H7 (cell line): ENCODE measurements around the gene BIRC7. TPM values are rescaled to one million over a fixed set of nuclear protein-coding genes. Genes with fewer than 3 reads are reported as not detected.

Source experiments
- DNase-seq: peaks from one replicate; pipeline ENCODE4 v3.0.0; 2012
- H3K27me3 ChIP-seq: 2 replicates; pipeline ENCODE4 v1.6.0; 2011; ENCODE audit warnings: mild to moderate bottlenecking, low read length; ENCODE audit not compliant: control insufficient read depth, insufficient read depth
- H3K36me3 ChIP-seq: replicated peaks from 2 replicates; pipeline ENCODE4 v1.5.1; 2011; ENCODE audit warnings: low read length; ENCODE audit not compliant: control insufficient read depth, insufficient read depth
- H3K4me3 ChIP-seq: 2 replicates; pipeline ENCODE4 v1.5.1; 2011; ENCODE audit warnings: low read depth, mild to moderate bottlenecking, control low read depth, low read length, moderate library complexity; ENCODE audit not compliant: insufficient read depth
- total RNA-seq: library from RNA; depleted of rRNA; stranded (reverse); fragments of >200 nt; shearing (Covaris generic); gene quantifications from 2 replicates; pipeline ENCODE4 v1.2.3, GENCODE V29; 2014; rRNA removed

The BIRC7 gene, protein sequence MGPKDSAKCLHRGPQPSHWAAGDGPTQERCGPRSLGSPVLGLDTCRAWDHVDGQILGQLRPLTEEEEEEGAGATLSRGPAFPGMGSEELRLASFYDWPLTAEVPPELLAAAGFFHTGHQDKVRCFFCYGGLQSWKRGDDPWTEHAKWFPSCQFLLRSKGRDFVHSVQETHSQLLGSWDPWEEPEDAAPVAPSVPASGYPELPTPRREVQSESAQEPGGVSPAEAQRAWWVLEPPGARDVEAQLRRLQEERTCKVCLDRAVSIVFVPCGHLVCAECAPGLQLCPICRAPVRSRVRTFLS
- 0.26 TPM in 1 of 2 replicates, not detected in the other for total RNA-seq

GRCh38 chr20:63235399-63235983, at the start of gene BIRC7:
Gene BIRC7 (plus strand): TSS chr20:63235905. CDS start chr20:63236097, 192 bp downstream.
- Histone ChIP-seq H3K36me3 (no peaks in the 10 kb centered on the region), H3K27me3 (no peaks in the 10 kb centered on the region), H3K4me3 (peak within 1 kb of the TSS; percentile 34)
- no peak for DNase-seq

- Histone ChIP-seq H3K36me3 (no peaks in the 10 kb centered on the region), H3K4me3 (no peak overlapping the region), H3K27me3 (no peaks in the 10 kb centered on the region)
- DNase-seq: no peak
Measured at GRCh38 chr20:63186084-63186483, 49.6 kb upstream of the BIRC7 start.

DNA sequence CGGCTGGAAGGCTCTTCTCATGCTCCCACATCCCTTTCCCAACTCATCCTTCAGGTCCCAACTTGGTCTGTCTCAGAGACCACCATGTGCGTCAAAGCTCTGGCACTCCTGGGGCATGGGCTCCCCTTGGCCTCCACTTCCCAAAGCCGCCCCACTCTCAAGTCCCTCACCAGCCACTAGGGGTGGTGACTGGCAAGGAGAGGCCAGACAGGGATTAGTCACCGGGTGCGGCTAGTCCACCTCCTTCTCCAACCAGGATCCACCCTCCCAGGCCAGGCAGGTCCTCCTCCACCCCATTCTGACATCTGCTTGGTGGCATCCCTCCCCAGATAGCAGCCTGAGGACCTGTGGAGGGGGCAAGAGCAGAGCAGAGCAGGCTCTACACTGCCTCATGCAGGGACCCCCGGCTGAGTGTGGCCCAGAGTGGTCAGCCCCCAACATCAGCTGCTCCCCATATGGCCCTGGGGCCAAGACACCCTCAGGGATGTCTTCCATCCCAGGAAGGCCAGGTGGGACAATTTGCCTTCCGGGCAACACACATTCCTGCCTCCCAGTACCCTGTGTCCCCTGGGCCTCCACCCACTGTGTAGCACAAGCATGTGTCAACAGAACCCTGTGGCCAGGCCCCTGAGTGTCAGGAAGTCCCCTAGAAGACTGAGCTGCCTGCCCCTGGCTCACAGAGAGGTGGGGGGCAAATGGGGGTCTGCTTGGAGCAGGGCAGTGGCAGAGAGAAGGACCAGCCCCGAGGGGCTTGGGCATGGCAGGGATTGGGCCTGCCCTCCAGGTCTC, 49.0 kb upstream of the BIRC7 start:
- no peak overlapping the region for H3K4me3 ChIP-seq
- no peaks in the 10 kb centered on the region for H3K36me3 ChIP-seq
- peak; percentile 65 for DNase-seq
- H3K27me3 ChIP-seq: no peaks in the 10 kb centered on the region

DNA sequence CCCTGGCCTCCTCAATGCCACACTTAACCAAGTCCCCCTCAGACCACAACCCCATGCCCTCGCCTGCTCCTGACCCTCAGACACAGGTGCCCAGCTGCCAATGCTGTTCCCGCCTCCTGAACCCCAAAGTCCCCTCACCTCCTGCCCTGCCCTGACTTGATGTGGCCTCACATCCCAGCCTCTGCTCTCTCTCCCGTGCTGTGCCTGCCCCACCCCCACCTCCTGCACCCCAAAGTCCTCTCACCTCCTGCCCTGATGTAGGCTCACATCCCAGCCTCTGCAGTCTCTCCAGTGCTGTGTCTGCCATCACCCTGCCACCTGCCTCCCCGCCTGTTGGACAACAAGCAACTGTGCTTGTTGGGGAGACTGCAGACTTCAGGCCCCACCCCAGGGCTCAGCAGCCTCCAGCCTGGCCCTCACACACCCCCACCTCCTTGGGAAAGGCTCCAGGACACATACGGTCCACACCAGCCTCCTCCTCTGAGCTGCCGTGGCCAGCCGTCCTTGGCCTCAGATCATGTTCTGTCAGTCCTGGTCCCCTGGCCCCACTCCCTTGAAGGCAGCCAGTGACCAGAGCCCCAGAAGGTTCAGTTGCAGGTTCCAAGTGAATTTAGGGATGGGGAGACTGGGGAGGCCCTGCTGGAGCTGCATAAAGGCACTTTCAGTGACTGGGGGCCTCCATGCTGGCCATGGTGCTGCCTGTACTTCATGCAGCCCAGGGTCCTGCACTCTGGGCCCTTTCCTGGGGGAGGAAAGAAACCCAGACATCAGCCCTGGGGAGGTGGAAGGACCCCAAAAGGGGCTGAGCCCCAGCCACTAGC, 48.2 kb upstream of the BIRC7 start:
- Histone ChIP-seq H3K4me3 (no peak overlapping the region), H3K27me3 (no peaks in the 10 kb centered on the region), H3K36me3 (no peaks in the 10 kb centered on the region)
- peak; percentile 58 for DNase-seq

- peak; percentile 65 for DNase-seq
- Histone ChIP-seq H3K27me3 (no peaks in the 10 kb centered on the region), H3K4me3 (no peak overlapping the region), H3K36me3 (no peaks in the 10 kb centered on the region)
Measured at GRCh38 chr20:63188159-63188442, 47.6 kb upstream of the BIRC7 start.

- no peak for DNase-seq
- Histone ChIP-seq H3K4me3 (no peak overlapping the region), H3K27me3 (no peaks in the 10 kb centered on the region), H3K36me3 (no peaks in the 10 kb centered on the region)
Measured at GRCh38 chr20:63188641-63189321, 46.9 kb upstream of the BIRC7 start.

DNA sequence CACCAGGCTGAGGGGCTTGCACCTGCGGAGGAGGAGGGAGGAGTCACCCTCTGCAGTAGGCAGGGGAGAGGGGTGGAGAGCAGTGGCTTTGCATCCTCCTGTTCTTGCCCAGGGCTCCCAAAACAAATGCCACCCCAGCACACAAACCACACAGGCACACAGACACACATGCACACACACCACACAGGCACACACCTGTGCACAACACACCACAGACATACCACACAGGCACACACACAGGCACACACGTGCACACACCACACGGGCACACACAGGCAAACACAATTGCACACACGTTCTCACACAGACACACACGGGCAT, 46.4 kb upstream of the BIRC7 start:
- no peaks in the 10 kb centered on the region for H3K36me3 ChIP-seq
- DNase-seq: no peak
- H3K27me3 ChIP-seq: no peaks in the 10 kb centered on the region
- H3K4me3 ChIP-seq: no peak overlapping the region

- no peaks in the 10 kb centered on the region for H3K27me3 ChIP-seq
- no peak overlapping the region for H3K4me3 ChIP-seq
- no peak for DNase-seq
- H3K36me3 ChIP-seq: no peaks in the 10 kb centered on the region
Measured at GRCh38 chr20:63189846-63190559, 45.7 kb upstream of the BIRC7 start.

DNA sequence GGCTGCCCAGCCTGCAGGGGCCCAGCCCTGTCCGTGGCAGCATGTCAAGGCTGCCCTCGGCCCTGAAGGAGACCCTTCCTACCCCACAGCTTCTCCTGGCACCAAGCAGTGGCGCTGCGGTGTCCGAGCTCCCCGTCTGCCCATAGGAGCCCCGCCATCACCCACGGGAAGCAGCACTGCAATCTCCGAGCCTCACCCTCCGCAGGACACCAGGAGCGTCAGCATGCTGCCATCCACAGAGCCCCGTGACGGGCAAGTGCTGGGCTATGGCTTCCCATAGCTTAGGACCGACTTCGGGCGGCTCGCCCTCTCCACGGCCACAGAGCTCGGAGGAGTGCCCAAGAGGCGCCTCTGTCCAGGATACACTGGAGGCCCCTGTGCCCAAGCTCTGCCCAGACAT, 44.9 kb upstream of the BIRC7 start:
- Histone ChIP-seq H3K4me3 (no peak overlapping the region), H3K36me3 (peaks cover 4% of the 10 kb centered on the region; the same call in 1 of the 2 replicates), H3K27me3 (no peaks in the 10 kb centered on the region)
- peak; percentile 65 for DNase-seq

- Histone ChIP-seq H3K36me3 (peaks cover 4% of the 10 kb centered on the region; the same call in 1 of the 2 replicates), H3K4me3 (no peak overlapping the region), H3K27me3 (no peaks in the 10 kb centered on the region)
- DNase-seq: no peak
Measured at GRCh38 chr20:63191400-63191799, 44.3 kb upstream of the BIRC7 start.

GRCh38 chr20:63192721-63193120, 43.0 kb upstream of the BIRC7 start:
- no peak for DNase-seq
- H3K36me3 ChIP-seq: peaks cover 6% of the 10 kb centered on the region; the same call in 1 of the 2 replicates
- no peak overlapping the region for H3K4me3 ChIP-seq
- H3K27me3 ChIP-seq: no peaks in the 10 kb centered on the region

DNA sequence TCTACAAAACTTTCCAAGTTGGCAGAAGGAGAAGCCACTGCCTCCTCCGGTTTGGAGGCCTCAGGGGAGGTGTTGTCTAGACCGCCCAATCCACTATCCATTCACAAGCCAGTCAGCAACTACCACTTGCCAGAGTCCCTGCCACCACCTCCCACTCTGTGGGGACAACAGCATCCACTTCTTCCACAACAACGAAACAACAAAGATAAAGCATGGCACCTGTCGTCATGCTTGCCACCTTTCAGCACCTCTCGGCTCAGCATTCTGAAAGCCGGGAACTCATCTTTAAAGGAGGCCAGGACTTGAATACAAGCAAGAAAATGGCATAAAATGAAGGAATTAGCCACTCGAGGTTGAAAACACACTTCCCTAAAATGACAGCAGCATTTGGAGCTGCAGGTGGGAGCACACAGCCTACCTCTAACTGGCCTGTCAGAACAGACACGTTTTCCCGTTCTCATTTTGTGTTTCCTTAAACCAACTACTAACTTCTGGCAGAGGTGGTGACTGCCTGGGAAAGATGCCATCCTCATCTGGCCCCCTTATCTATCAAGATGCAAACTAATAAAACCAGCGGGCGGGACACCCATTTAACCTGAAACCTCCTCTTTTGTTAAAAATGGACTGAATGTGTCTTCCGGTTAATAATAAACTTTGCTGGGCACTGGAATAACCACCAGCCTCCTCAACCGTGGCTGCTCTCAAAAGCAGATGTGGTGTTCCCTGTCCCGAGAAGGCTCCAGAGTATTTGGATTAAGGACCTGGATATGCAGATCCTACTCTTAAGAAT, 41.5 kb upstream of the BIRC7 start:
- H3K36me3 ChIP-seq: peaks cover 6% of the 10 kb centered on the region
- DNase-seq: no peak
- H3K4me3 ChIP-seq: no peak overlapping the region
- H3K27me3 ChIP-seq: no peaks in the 10 kb centered on the region

DNA sequence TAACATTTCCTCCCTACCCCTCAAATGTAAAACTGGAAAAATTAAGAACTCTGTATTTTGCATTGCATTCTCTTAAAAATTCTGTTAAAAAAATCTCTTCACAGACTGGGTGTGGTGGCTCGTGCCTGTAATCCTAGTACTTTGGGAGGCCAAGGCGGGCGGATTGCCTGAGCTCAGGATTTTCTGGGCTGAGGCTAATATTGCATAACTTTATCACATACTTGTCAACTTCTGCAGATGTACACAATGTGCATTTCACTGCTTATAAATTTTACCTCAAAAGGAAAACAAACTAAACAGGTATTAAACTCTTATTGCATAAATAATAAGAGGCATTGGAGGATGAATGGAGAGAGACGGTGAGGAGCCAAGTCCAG, 40.9 kb upstream of the BIRC7 start:
- Histone ChIP-seq H3K4me3 (no peak overlapping the region), H3K36me3 (peaks cover 6% of the 10 kb centered on the region), H3K27me3 (no peaks in the 10 kb centered on the region)
- DNase-seq: no peak
